GM12878 (cell line): Measurements from ENCODE around the gene FSTL4. TPM values are rescaled to one million over a fixed set of nuclear protein-coding genes. Genes with fewer than 3 reads are reported as not detected.

ENCODE experiments used
- ATAC-seq: fragments of 200-7000 bp; cut with Tn5 transposase; 3 replicates; pipeline ENCODE4 v1.9.1; 2020; ENCODE audit warnings: mild to moderate bottlenecking, moderate library complexity
- BruUV-seq: library from RNA; stranded (reverse); fragments of 400-500 nt; replicated peaks from 2 replicates; lab custom pipeline; 2021; lab: Mats Ljungman, UMichigan
- CTCF ChIA-PET: fragments of 300-600 bp; sonication (Branson Sonifier 250); formaldehyde crosslinking; extraction: SDS; loops from one replicate; lab custom pipeline; 2021; ENCODE audit warnings: inconsistent platforms; lab: Yijun Ruan, JAX
- POLR2A ChIA-PET: fragments of 350-600 bp; formaldehyde crosslinking; extraction: SDS; loops from one replicate; lab custom pipeline; 2021; ENCODE audit warnings: inconsistent platforms; lab: Charles Lee
- RAD21 ChIA-PET: fragments of 300-600 bp; sonication (Branson Sonifier 250); formaldehyde crosslinking; loops from one replicate; lab custom pipeline; 2023; ENCODE audit warnings: antibody characterized with exemption; ENCODE audit not compliant: unreplicated experiment; lab: Charles Lee
- SMC1A ChIA-PET: fragments of 300-600 bp; sonication (Branson Sonifier 250); formaldehyde crosslinking; loops from one replicate; lab custom pipeline; 2023; ENCODE audit not compliant: unreplicated experiment, uncharacterized antibody; lab: Charles Lee
- DNase-seq: peaks from one replicate; pipeline ENCODE4 v3.0.0-alpha.2; 2011; ENCODE audit warnings: low read depth, low spot score
- FAIRE-seq: peaks from 3 replicates; lab custom pipeline; 2011; peaks lifted over from hg19 to GRCh38; lab: Jason Lieb, UNC
- H2AFZ ChIP-seq: 2 replicates; pipeline ENCODE4 v1.6.0; 2011; ENCODE audit warnings: low read depth, low read length, control low read depth; ENCODE audit not compliant: control insufficient read depth
- H3K27ac ChIP-seq: 2 replicates; pipeline ENCODE4 v1.5.1; 2011; ENCODE audit warnings: control low read depth; ENCODE audit not compliant: control insufficient read depth, insufficient read depth
- H3K27me3 ChIP-seq, 2 experiments: replicated peaks in 1 of 2; 2 replicates each; pipeline versions ENCODE4 v1.6.0 to v1.6.1; 2011; ENCODE audit warnings: low read length in 1 of 2; ENCODE audit not compliant: control insufficient read depth in 2 of 2, insufficient read depth in 2 of 2
- H3K36me3 ChIP-seq, 2 experiments: 2 replicates each; pipeline ENCODE4 v1.5.1; 2011; ENCODE audit warnings: low read length in 1 of 2; ENCODE audit not compliant: control insufficient read depth in 2 of 2, insufficient read depth in 2 of 2
- H3K4me1 ChIP-seq: 2 replicates; pipeline ENCODE4 v1.6.1; 2011; ENCODE audit warnings: mild to moderate bottlenecking, low read length, moderate library complexity, mixed read lengths; ENCODE audit not compliant: control insufficient read depth, insufficient read depth
- H3K4me2 ChIP-seq: 2 replicates; pipeline ENCODE4 v1.6.0; 2011; ENCODE audit warnings: control low read depth; ENCODE audit not compliant: control insufficient read depth, insufficient read depth
- H3K4me3 ChIP-seq: fragments of 200-600 bp; sonication (generic); 2 replicates; pipeline ENCODE4 v1.5.1; 2016
- H3K79me2 ChIP-seq: 2 replicates; pipeline ENCODE4 v1.6.0; 2011; ENCODE audit warnings: low read length; ENCODE audit not compliant: control insufficient read depth, insufficient read depth
- H3K9ac ChIP-seq: 2 replicates; pipeline ENCODE4 v1.8.0; 2011; ENCODE audit warnings: low read length, control low read depth, mixed read lengths; ENCODE audit not compliant: control insufficient read depth, insufficient read depth
- H3K9me3 ChIP-seq: replicated peaks from 3 replicates; pipeline ENCODE4 v1.5.1; 2011; ENCODE audit warnings: mild to moderate bottlenecking, low read length; ENCODE audit not compliant: control insufficient read depth, insufficient read depth
- H4K20me1 ChIP-seq: 2 replicates; pipeline ENCODE4 v1.6.0; 2011; ENCODE audit not compliant: control insufficient read depth, insufficient read depth
- BRCA1 ChIP-seq: IDR thresholded peaks from 2 replicates; pipeline ENCODE4 v1.6.1; 2011; ENCODE audit warnings: low read depth, low read length, improper control_type of control experiment
- CTCF ChIP-seq, 3 experiments: IDR thresholded peaks in 2 of 3; conservative IDR thresholded peaks in 1 of 3; 2 replicates each; pipeline ENCODE4 v1.5.1; 2011; ENCODE audit warnings: low read depth in 3 of 3, low read length in 3 of 3, mild to moderate bottlenecking in 3 of 3, control low read depth in 2 of 3, moderate library complexity in 2 of 3, inconsistent platforms in 1 of 3, mixed read lengths in 1 of 3; ENCODE audit not compliant: control insufficient read depth in 2 of 3, insufficient read depth in 1 of 3; ENCODE audit errors: extremely low read depth in 1 of 3
- FOS ChIP-seq: IDR thresholded peaks from 3 replicates; pipeline ENCODE4 v1.6.1; 2011; ENCODE audit warnings: borderline replicate concordance; ENCODE audit not compliant: insufficient read length; ENCODE audit errors: extremely low read depth
- FOXK2 ChIP-seq: fragments of 450-650 bp; IDR thresholded peaks from 2 replicates; pipeline ENCODE4 v1.6.1; 2017; ENCODE audit warnings: mild to moderate bottlenecking, moderate library complexity
- IRF4 ChIP-seq: IDR thresholded peaks from 2 replicates; pipeline ENCODE4 v1.6.1; 2011; ENCODE audit warnings: low read depth, low read length
- LARP7 ChIP-seq: fragments of 450-650 bp; IDR thresholded peaks from 2 replicates; pipeline ENCODE4 v1.6.1; 2017; ENCODE audit warnings: mild to moderate bottlenecking
- MTA2 ChIP-seq: fragments of 450-650 bp; IDR thresholded peaks from 2 replicates; pipeline ENCODE4 v1.6.1; 2016; ENCODE audit warnings: low read depth, mild to moderate bottlenecking, moderate library complexity
- MYB ChIP-seq: fragments of 150-350 bp; IDR thresholded peaks from 2 replicates; pipeline ENCODE4 v1.6.1; 2014; ENCODE audit warnings: mild to moderate bottlenecking, low read depth, low read length, borderline replicate concordance
- RCOR1 ChIP-seq: conservative IDR thresholded peaks from 2 replicates; pipeline ENCODE4 v1.6.1; 2012; ENCODE audit warnings: low read depth, low read length, improper control_type of control experiment
- RUNX3 ChIP-seq: IDR thresholded peaks from 2 replicates; pipeline ENCODE4 v1.6.1; 2012; ENCODE audit warnings: low read length, inconsistent platforms
- SREBF1 ChIP-seq: IDR thresholded peaks from 2 replicates; pipeline ENCODE4 v1.6.1; 2012; ENCODE audit warnings: mild to moderate bottlenecking, low read length
- SREBF2 ChIP-seq: IDR thresholded peaks from 2 replicates; pipeline ENCODE4 v1.6.1; 2012; ENCODE audit warnings: mild to moderate bottlenecking, low read length
- SUPT20H ChIP-seq: IDR thresholded peaks from 2 replicates; pipeline ENCODE4 v1.6.1; 2011; ENCODE audit warnings: low read depth, mild to moderate bottlenecking, low read length, moderate library complexity, borderline replicate concordance; ENCODE audit not compliant: control insufficient read depth
- TARDBP ChIP-seq: IDR thresholded peaks from 2 replicates; pipeline ENCODE4 v1.6.1; 2016; ENCODE audit warnings: borderline replicate concordance
- ZNF622 ChIP-seq: fragments of 450-650 bp; IDR thresholded peaks from 2 replicates; pipeline ENCODE4 v1.6.1; 2017; ENCODE audit warnings: mild to moderate bottlenecking, inconsistent platforms
- WGBS: methylation state at CpG from one replicate; pipeline ENCODE4 v1.1.6; 2016; ENCODE audit warnings: low lambda C conversion rate; ENCODE audit not compliant: insufficient replicate concordance, insufficient coverage; ENCODE audit errors: missing lambda C conversion rate; 5-methylcytosine and 5-hydroxymethylcytosine counted together
- in situ Hi-C: fragments of 300-500 bp; cut with MboI; formaldehyde crosslinking; loops from 9 replicates; pipeline ENCODE4 v1.14.3; 2018; ENCODE audit warnings: mixed read lengths
- intact Hi-C: fragments of 100-400 bp; cut with micrococcal nuclease; formaldehyde crosslinking; loops from one replicate; pipeline ENCODE4 v1.14.2; 2022; ENCODE audit not compliant: unreplicated experiment
- polyA plus RNA-seq, 11 experiments: library from polyadenylated mRNA; depleted of rRNA in 4 of 11; unstranded in 6 of 11; stranded (reverse) in 5 of 11; fragments of >200 nt; fragmentation: Nextera tagmentation in 4 of 11; fragmentation: Illumina TruSeq in 1 of 11; extraction: Ambion mirVana in 4 of 11; extraction: Trizol in 1 of 11; gene quantifications; 1 replicate in 1 of 11; 2 replicates in 10 of 11; pipeline versions ENCODE4 v1.2.1 to v1.2.3, GENCODE V29; 2011 to 2016; ENCODE audit warnings: inconsistent platforms in 2 of 11, missing spikeins in 2 of 11, low read depth in 1 of 11
- total RNA-seq, 4 experiments: library from RNA; depleted of rRNA in 3 of 4; stranded (reverse); fragments of >200 nt in 3 of 4; fragmentation: Illumina TruSeq in 1 of 4; extraction: Trizol in 1 of 4; gene quantifications; 2 replicates each; pipeline versions ENCODE4 v1.2.1 to v1.2.3, GENCODE V29; 2013 to 2021
- TF ChIP-seq, protein P1 (sequence below): fragments of 450-650 bp; IDR thresholded peaks from 2 replicates; pipeline ENCODE4 v1.6.1; 2017; ENCODE audit warnings: mild to moderate bottlenecking, moderate library complexity

The FSTL4 gene
- total and polyA plus RNA-seq, 10 of the 15 experiments (the other 5 are each of a cell fraction or from before 2014, with no cell fraction given), result 0.01 to 0.79 (median 0.21) TPM; not detected in 6

- TF ChIP-seq FOXK2, result no peak
- TF ChIP-seq MYB, result no peak
- TF ChIP-seq BRCA1, result no peak
- no peak for TF ChIP-seq LARP7
- TF ChIP-seq CTCF (IDR thresholded peaks at IDR 0.05 in 2 of 3, conservative IDR thresholded peaks at IDR 0.05 in 1 of 3; ENCODE audit: control insufficient read depth in 2 of 3, extremely low read depth in 1 of 3, insufficient read depth in 1 of 3, low read depth in 3 of 3, low read length in 3 of 3), result no peak
- TF ChIP-seq TARDBP, result no peak
Measured at GRCh38 chr5:133546500-133546899, 65.8 kb downstream of the FSTL4 start (continued).

- no peak overlapping the region for H3K9ac ChIP-seq
- DNase-seq (no peak), ATAC-seq (no peak), FAIRE-seq (no peak)
- H3K4me2 ChIP-seq, result no peak overlapping the region
- TF ChIP-seq FOS (no peak), MTA2 (no peak), RCOR1 (no peak), RUNX3 (no peak), SREBF2 (no peak), SREBF1 (no peak), ZNF622 (no peak), SUPT20H (no peak), IRF4 (no peak)
- TF ChIP-seq, protein P1, sequence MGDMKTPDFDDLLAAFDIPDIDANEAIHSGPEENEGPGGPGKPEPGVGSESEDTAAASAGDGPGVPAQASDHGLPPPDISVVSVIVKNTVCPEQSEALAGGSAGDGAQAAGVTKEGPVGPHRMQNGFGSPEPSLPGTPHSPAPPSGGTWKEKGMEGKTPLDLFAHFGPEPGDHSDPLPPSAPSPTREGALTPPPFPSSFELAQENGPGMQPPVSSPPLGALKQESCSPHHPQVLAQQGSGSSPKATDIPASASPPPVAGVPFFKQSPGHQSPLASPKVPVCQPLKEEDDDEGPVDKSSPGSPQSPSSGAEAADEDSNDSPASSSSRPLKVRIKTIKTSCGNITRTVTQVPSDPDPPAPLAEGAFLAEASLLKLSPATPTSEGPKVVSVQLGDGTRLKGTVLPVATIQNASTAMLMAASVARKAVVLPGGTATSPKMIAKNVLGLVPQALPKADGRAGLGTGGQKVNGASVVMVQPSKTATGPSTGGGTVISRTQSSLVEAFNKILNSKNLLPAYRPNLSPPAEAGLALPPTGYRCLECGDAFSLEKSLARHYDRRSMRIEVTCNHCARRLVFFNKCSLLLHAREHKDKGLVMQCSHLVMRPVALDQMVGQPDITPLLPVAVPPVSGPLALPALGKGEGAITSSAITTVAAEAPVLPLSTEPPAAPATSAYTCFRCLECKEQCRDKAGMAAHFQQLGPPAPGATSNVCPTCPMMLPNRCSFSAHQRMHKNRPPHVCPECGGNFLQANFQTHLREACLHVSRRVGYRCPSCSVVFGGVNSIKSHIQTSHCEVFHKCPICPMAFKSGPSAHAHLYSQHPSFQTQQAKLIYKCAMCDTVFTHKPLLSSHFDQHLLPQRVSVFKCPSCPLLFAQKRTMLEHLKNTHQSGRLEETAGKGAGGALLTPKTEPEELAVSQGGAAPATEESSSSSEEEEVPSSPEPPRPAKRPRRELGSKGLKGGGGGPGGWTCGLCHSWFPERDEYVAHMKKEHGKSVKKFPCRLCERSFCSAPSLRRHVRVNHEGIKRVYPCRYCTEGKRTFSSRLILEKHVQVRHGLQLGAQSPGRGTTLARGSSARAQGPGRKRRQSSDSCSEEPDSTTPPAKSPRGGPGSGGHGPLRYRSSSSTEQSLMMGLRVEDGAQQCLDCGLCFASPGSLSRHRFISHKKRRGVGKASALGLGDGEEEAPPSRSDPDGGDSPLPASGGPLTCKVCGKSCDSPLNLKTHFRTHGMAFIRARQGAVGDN, result no peak
- WGBS, result 13% methylated on average over 3 of the region's 3 CpGs
- SMC1A ChIA-PET, result no interaction called here
- in situ Hi-C loops (no loop called here), intact Hi-C loops (no loop called here)
- no peak overlapping the region for H2AFZ ChIP-seq
- RAD21 ChIA-PET, result no interaction called here
- no peak overlapping the region for H3K4me3 ChIP-seq
- H3K27me3 ChIP-seq, result no peaks in the 10 kb centered on the region
- no peaks in the 10 kb centered on the region for H4K20me1 ChIP-seq
- H3K27ac ChIP-seq, result no peak overlapping the region
- H3K36me3 ChIP-seq, result no peaks in the 10 kb centered on the region
- H3K9me3 ChIP-seq, result no peaks in the 10 kb centered on the region
- POLR2A ChIA-PET, result no interaction called here
- H3K79me2 ChIP-seq, result no peaks in the 10 kb centered on the region
- CTCF ChIA-PET, result interaction anchor here (1.0 kb wide), 1 partner anchor 15 kb away, joined by 3 read pairs; no protein-coding TSS in a partner anchor
- no peaks in the 10 kb centered on the region for H3K4me1 ChIP-seq
- BruUV-seq, result no TSS peak
Measured at GRCh38 chr5:133544346-133544745, 68.0 kb downstream of the FSTL4 start.
